ENCODE results near the gene GPR132. TPM values are rescaled to one million over a fixed set of nuclear protein-coding genes. Genes with fewer than 3 reads are reported as not detected.
A peak's percentile ranks its signal among the peaks of the same experiment; 100 is the strongest.
"Not testable (repeated sequence)": the region's sequence is repeated elsewhere in the genome, so short reads cannot be mapped to it uniquely, and the experiment has no call there.

GPR132 gene
- total RNA-seq, 1 donor from 2014 or later, result 0.40 TPM

DNA sequence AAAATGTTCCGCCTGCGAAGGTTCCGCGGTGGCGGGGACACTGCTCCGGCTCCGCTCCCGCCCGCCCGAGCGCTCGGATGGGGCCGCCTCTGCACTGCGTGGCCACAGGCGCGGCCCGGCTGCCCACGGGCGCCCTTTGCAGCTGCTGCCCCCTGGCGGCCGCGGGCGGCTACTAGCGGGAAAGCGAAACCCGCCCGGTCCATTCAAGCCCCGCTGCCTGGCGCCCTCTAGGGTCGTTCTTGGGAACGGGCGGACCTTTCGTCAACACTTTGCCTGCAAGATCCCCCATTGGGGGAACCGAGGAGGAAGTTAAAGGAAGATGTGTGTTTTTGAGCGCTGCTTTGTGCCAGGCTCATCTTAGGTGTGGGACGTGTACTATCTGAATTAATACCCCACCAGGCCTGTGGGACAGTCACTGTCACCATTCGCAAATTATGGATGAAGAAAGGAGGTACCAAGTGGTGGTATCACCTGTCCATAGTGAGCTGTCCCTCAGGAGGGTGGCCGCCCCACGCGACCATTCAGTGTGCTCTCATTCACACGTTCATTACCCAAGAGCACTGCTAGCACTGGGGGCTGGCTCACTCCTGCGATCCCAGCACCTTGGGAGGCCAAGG lies 19.4 kb downstream of the GPR132 start:
- peak; percentile 91 for DNase-seq (ENCODE audit: low spot score)
- peak; percentile 100 for ATAC-seq

DNA sequence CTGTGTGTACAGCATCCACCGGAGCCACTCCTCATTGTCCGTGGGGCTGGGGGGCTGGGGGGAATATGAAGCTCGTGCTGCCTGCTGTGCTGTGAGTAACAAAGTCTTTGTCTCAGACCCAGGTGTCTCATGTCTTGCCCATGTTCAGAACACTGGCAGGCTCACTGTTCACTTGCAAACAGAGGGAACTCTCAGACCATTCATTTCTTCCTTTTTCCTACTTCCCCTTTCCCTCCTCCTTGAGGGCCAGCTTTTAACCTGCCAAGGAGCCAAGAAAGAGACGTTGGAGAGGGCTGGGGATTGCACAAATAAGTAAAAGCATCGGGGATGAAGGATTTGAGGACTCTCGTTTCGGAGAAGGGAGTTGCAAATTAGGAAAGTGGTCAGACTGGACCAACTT lies 21.6 kb downstream of the GPR132 start:
- DNase-seq (ENCODE audit: low spot score) (no peak), ATAC-seq (no peak)

DNA sequence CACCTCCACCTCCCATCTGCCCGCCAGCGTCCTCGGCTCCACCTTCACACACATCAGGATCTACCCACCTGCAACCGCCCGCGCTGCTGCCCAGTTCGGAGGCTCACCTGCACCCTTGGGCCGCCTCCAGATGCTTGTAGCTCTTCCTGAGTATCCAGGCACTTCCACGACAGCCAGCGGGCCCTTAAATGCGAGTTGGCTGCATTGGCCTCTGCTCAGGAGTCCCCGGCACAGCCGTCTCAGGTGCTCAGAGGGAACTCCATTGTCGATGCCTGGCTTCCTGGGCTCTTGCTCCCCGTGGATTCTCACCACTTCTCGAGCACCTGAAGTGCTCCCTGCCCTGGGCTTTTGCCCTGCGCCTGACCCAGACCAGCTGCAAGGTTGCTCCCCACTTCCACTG lies 22.4 kb downstream of the GPR132 start:
- ATAC-seq, result no peak
- DNase-seq (ENCODE audit: low spot score), result no peak

GRCh38 chr14:105041841-105042765 lies 23.1 kb downstream of the GPR132 start:
- DNase-seq (ENCODE audit: low spot score) (no peak), ATAC-seq (no peak)

- no peak for DNase-seq (ENCODE audit: low spot score)
Observed at GRCh38 chr14:105039458-105040205, 25.6 kb downstream of the GPR132 start.

GRCh38 chr14:105035616-105036015 lies 29.6 kb downstream of the GPR132 start:
- not testable (repeated sequence) for DNase-seq (ENCODE audit: low spot score); ATAC-seq

More at GRCh38 chr14:105039458-105040205, 25.6 kb downstream of the GPR132 start:
- ATAC-seq, result no peak

- DNase-seq (ENCODE audit: low spot score) (no peak), ATAC-seq (no peak)
Observed at GRCh38 chr14:105034315-105035039, 30.8 kb downstream of the GPR132 start.

DNA sequence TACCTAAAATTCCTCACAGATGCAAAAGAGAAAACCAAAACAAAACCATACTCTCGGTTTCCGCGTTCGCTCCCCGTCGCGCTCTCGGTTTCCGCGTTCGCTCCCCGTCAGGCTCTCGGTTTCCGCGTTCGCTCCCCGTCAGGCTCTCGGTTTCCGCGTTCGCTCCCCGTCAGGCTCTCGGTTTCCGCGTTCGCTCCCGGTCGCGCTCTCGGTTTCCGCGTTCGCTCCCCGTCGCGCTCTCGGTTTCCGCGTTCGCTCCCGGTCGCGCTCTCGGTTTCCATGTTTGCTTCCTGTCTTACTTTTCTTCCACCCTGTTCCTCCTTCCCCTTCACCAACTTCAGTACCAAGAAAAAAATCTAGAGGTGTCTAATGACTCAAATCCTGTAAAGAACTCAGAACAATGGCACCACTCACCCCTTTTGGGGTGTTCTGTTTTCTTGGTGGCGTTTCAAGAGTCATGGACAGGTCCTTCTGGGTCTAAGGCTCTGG lies 31.8 kb downstream of the GPR132 start:
- not testable (repeated sequence) for DNase-seq (ENCODE audit: low spot score)

DNA sequence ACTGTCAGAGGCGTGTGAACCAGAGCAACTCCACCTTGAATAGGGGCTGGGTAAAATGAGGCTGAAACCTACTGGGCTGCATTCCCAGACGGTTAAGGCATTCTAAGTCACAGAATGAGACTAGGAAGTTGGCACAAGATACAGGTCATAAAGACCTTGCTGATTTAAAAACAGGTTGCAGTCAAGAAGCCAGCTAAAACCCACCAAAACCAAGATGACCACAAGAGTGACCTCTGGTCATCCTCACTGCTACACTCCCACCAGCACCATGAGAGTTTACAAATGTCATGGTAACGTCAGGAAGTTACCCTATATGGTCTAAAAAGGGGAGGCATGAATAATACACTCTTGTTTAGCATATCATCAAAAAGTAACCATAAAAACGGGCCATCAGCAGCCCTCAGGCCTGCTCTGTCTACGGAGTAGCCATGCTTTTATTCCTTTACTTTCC lies 32.8 kb downstream of the GPR132 start:
- not testable (repeated sequence) for DNase-seq (ENCODE audit: low spot score); ATAC-seq

More for the DNA sequence above, 31.8 kb downstream of the GPR132 start:
- ATAC-seq, result not testable (repeated sequence)

- DNase-seq (ENCODE audit: low spot score) (no peak), ATAC-seq (no peak)
Observed at GRCh38 chr14:105030836-105031396, 34.3 kb downstream of the GPR132 start.

DNA sequence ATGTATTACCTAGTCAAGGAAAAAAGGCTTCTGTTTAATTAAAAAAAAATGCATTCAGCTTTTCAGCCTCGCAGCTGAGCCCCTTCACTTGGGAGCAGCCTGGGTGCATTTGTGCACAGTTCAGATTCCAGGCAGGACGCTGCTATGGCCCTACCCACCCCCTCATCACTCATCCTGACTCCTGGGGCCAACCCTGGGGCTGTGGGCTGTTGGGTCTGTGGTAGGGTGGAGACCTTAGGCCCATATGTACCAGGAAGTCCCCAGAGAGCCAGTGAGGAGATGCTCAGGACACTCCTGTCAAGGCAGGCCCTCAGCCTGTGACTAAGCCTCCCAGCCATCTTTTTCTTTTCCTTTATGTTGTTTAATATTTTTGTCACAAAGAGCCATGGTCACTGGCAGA lies 35.0 kb downstream of the GPR132 start:
- ATAC-seq (no peak), DNase-seq (ENCODE audit: low spot score) (no peak)

DNA sequence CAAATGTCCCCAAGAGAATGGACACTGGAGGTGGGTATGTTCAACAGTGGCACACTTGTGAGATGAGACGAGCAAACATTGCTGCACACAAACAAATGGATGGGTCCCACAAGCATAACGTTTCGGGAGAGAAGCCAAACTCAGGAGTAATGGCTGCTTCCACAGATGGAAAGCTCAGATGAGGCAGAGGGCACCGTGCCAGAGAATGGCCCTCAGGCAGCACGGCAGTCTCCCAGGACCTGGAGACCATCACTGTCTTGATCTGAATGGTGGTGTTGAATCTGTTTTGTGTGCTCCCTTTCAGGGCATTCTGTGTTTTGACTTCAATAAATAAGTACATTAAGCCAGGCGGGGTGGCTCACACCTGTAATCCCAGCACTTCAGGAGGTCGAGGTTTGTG lies 35.8 kb downstream of the GPR132 start:
- ATAC-seq (no peak), DNase-seq (ENCODE audit: low spot score) (no peak)

DNA sequence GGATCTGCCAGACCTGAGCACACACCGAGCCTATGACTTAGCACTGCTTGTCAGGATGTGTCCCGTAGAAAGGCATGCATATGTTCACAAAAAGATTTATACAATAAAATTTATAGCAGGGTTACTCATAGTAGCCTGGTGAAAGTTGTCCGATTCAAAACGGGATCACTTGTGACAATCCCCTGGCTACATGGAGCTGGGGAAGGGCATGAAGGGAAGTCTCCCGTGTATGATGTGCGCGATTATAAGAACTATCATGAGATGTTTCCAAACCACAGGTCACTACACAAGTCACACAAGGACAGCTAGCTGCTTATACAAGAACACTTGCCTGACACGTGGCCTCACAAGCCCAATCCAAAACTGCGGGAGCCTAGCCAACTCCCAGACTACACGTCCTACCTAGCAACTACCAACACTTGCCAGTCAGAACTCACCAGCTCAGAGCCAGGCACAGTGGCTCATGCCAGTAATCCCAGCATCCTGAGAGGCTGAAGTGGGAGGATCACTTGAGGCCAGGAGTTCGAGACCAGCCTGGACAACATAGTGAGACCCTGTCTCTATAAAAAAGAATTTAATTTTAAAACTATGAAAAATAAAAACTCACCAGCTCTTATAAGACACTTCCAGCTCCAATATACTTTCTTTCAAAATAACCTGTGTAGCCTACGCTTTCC lies 36.8 kb downstream of the GPR132 start:
- ATAC-seq, result no peak

DNA sequence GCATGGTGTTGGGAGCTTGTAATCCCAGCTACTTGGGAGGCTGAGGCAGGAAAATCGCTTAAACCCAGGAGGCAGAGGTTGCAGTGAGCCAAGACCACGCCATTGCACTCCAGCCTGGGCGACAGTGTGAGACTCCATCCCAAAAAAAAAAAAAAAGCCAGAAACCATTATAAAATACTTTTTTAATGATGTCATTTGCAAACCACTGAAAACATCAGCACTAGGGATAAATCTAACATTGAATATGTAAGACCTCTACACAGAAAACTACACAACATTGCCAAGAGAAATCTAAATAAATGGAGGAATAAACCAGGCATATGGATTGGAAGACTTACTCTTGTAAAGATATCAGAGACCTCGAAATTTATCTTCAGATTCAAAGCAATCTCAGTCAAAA lies 37.5 kb downstream of the GPR132 start:
- not testable (repeated sequence) for ATAC-seq

More for the DNA sequence above, 36.8 kb downstream of the GPR132 start:
- no peak for DNase-seq (ENCODE audit: low spot score)

DNA sequence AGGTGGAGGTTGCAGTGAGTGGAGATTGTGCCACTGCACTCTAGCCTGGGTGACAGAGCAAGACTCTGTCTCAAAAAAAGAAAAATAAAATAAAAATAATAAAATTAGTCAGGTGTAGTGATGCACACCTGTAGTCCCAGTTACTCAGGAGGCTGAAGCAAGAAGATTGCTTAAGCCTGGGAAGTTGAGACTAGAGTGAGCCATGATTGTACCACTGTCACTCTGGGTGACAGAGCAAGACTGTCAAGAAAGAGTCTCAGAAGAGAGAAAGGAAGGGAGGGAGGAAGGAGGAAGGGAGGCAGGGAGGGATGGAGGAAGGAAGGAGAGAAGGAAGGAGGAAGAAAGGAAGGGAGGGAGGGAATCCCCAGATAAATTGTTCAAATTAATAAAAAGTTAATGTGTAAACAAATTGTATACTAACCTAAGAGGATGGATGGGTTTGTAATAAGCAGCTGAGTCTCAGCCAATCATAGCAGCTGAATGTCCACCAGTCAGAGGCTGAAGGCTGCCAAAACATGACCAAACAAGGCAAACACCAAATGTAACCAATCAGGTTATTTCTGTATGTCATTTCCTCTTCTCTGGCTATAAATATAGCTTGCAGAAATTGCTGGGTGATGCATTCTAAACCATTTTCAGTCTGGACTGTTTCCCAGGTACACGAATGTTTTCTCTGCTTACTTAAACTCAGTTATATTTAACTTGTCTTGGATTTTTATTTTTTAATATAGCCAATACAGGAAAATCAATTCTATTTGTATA lies 38.2 kb downstream of the GPR132 start:
- no peak for ATAC-seq
- no peak for DNase-seq (ENCODE audit: low spot score)

More for the DNA sequence above, 37.5 kb downstream of the GPR132 start:
- DNase-seq (ENCODE audit: low spot score), result not testable (repeated sequence)

DNA sequence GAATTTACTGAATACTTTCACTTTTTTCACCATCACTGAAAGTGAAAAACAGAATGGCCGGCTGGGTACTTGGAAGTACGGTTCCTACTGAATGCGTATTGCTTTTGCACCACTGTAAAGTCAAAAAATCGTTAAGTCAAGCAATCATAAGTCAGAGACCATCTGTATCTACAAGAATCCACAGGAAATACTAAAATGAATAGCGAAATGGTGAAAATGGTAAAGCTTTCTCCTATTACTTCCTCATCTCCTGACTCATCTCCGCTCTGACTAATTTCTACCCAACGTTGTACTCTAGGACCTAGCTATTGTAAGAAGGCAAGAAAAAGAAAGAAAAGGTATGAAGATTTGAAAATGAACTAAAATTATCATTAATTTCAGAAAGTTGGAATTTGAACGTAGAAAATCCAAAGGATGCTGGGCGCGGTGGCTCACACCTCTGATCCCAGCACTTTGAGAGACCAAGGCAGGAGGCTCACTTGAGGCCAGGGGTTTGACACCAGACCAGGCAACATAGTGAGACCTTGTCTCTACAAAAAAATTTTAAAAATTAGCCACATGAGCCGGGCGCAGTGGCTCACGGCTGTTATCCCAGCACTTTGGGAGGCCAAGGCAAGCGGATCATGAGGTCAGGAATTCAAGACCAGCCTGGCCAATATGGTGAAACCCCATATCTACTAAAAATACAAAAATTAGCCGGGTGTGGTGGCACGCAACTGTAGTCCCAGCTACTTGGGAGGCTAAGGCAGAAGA lies 39.0 kb downstream of the GPR132 start:
- DNase-seq (ENCODE audit: low spot score) (no peak), ATAC-seq (no peak)

DNA sequence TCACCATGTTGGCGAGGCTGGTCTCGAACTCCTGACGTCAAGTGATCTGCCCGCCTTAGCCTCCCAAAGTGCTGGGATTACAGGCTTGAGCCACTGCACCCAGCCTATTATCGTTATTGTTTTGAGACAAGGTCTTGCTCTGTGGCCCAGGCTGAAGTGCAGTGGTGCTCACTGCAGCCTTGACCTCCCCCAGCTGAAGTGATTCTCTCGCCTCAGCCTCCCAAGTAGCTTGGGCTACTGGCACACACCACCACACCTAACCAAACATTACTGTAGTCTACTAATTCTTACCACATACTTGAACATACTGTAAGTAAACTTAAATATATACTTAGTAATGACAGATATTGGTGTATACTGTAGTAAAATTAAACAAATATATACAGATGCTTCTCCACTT lies 39.8 kb downstream of the GPR132 start:
- no peak for DNase-seq (ENCODE audit: low spot score)
- ATAC-seq, result no peak
